Measurements from ENCODE around the gene MRPL20. TPM values are rescaled to one million over a fixed set of nuclear protein-coding genes. Genes with fewer than 3 reads are reported as not detected.

MRPL20 gene
- total and polyA plus RNA-seq, 10 donors, result 67.4 to 168 (median 101) TPM

- H3K36me3 ChIP-seq, result no peaks in the 10 kb centered on the region
- DNase-seq, result peak; percentile 86
- intact Hi-C loops (cut with DNase I; ENCODE audit: low total_unique reads), result no loop called here
- no peaks in the 10 kb centered on the region for H3K9me3 ChIP-seq
- no peak for TF ChIP-seq POLR2A (IDR thresholded peaks at IDR 0.05)
- TF ChIP-seq POLR2AphosphoS5 (IDR thresholded peaks at IDR 0.05), result peak in 2 of 3 donors; percentile 29 to 35
- no peak for TF ChIP-seq CTCF (IDR thresholded peaks at IDR 0.05 in 8 of 11, conservative IDR thresholded peaks at IDR 0.05 in 3 of 11)
- peaks cover 38 to 78% (median 61%) of the 10 kb centered on the region in 6 donors for H3K4me1 ChIP-seq
- H3K27ac ChIP-seq, result peak within 1 kb of the TSS in 7 of 8 donors; percentile 17 to 82 (median 74)
- WGBS, 5 donors, result 7 to 23% (median 10%) methylated on average over 25 to 89 of the region's 89 CpGs
- H3K27me3 ChIP-seq (replicated peaks in 1 of 7), result peaks cover 0 to 97% (median 46%) of the 10 kb centered on the region in 7 donors
- H3K4me3 ChIP-seq, result peak within 1 kb of the TSS; percentile 23 to 71 (median 38)
Measured at GRCh38 chr1:1435106-1435903, 28.2 kb upstream of the MRPL20 start, which contains the start of gene VWA1. VWA1 (plus strand) TSS chr1:1435690; CDS start chr1:1435749, 59 bp downstream.

GRCh38 chr1:1434824-1435105, 27.7 kb upstream of the MRPL20 start:
- TF ChIP-seq CTCF (IDR thresholded peaks at IDR 0.05 in 8 of 11, conservative IDR thresholded peaks at IDR 0.05 in 3 of 11) (no peak), POLR2A (IDR thresholded peaks at IDR 0.05) (no peak), POLR2AphosphoS5 (IDR thresholded peaks at IDR 0.05) (no peak)
- Histone ChIP-seq H3K4me3 (peak overlapping the region in 2 of 8 donors; percentile 37 to 71), H3K9me3 (no peaks in the 10 kb centered on the region), H3K4me1 (peaks cover 38 to 84% (median 64%) of the 10 kb centered on the region in 6 donors), H3K36me3 (no peaks in the 10 kb centered on the region), H3K27ac (peak overlapping the region in 6 of 8 donors; percentile 17 to 82 (median 74)), H3K27me3 (replicated peaks in 1 of 7) (peaks cover 0 to 96% (median 46%) of the 10 kb centered on the region in 7 donors)
- intact Hi-C loops (cut with DNase I; ENCODE audit: low total_unique reads), result no loop called here
- 54 to 80% (median 62%) methylated on average over 2 to 4 of the region's 4 CpGs for WGBS, 5 donors
- DNase-seq, result no peak

DNA sequence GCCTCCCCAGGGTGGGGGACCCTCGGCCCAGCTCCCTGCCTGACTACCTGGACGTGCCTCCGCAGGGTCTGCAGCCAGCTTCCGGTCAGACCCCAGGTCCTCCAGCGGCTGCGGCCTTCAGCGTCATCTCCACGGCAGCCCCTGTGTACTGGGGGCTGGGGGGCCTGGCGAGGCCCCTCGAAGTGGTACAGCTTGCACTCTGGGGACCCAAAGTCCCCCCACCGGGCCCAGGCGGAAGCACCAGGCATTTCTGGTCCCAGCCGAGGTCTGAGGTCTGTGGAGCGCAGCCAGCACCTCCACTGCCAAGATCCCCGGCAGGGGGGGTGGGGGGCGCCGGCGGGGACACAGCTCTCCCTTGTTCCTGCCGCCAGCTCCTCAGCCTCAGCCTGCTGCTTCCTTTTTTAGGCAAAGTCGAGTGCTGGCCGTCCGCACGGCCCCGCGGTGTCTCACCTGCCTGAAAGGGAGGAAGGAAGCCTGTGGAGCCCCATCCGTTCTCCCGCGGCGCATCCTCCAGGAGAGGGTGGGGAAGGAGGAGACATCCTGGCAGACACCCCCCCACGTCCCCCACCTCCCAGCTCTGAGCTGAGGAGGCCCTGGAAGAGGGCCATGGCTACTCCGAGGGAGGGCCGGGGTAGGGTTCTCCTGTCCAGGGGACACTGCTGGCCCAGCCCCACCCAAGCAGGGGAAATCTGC, 27.2 kb upstream of the MRPL20 start:
- intact Hi-C loops (cut with DNase I; ENCODE audit: low total_unique reads), result no loop called here
- H3K27ac ChIP-seq, result peak overlapping the region in 7 of 8 donors; percentile 17 to 82 (median 74)
- peak overlapping the region in 2 of 8 donors; percentile 1 to 71 for H3K4me3 ChIP-seq
- no peaks in the 10 kb centered on the region for H3K36me3 ChIP-seq
- peak; percentile 74 for DNase-seq
- TF ChIP-seq POLR2A (IDR thresholded peaks at IDR 0.05) (no peak), CTCF (IDR thresholded peaks at IDR 0.05 in 8 of 11, conservative IDR thresholded peaks at IDR 0.05 in 3 of 11) (no peak), POLR2AphosphoS5 (IDR thresholded peaks at IDR 0.05) (no peak)
- peaks cover 38 to 89% (median 69%) of the 10 kb centered on the region in 6 donors for H3K4me1 ChIP-seq
- 0 to 6% (median 5%) methylated on average over 13 to 32 of the region's 32 CpGs for WGBS, 5 donors
- H3K27me3 ChIP-seq (replicated peaks in 1 of 7), result peaks cover 0 to 99% (median 46%) of the 10 kb centered on the region in 7 donors
- H3K9me3 ChIP-seq, result no peaks in the 10 kb centered on the region

DNA sequence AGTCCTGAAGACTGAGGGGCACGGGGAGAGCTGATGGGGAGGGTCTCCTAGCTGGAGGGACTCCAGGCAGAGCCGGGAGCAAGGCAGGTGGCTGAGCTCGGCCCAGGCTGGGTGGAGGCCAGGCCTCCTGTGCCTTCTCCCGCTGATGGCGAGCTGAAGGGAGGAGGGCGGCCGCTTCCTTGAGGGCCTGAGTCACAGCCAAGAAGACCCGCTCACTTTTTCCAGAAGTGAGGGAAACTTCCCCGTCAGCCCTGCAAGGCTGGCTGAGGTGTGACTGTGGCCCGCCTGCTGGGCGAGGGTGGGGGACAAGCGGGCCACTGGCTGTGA, 26.7 kb upstream of the MRPL20 start:
- intact Hi-C loops (cut with DNase I; ENCODE audit: low total_unique reads), result no loop called here
- no peak for DNase-seq
- Histone ChIP-seq H3K4me1 (peaks cover 38 to 94% (median 71%) of the 10 kb centered on the region in 6 donors), H3K9me3 (no peaks in the 10 kb centered on the region), H3K36me3 (no peaks in the 10 kb centered on the region), H3K4me3 (peak overlapping the region in 2 of 8 donors; percentile 1 to 71), H3K27ac (peak overlapping the region in 7 of 8 donors; percentile 17 to 82 (median 74)), H3K27me3 (replicated peaks in 1 of 7) (peaks cover 0 to 99% (median 41%) of the 10 kb centered on the region in 7 donors)
- TF ChIP-seq POLR2A (IDR thresholded peaks at IDR 0.05), result no peak
- TF ChIP-seq POLR2AphosphoS5 (IDR thresholded peaks at IDR 0.05), result no peak
- no peak for TF ChIP-seq CTCF (IDR thresholded peaks at IDR 0.05 in 8 of 11, conservative IDR thresholded peaks at IDR 0.05 in 3 of 11)
- 0 to 19% (median 5%) methylated on average over 2 to 12 of the region's 12 CpGs for WGBS, 5 donors

All from spleen (tissue), 11 donors.